Anterior cingulate cortex (tissue), 58 donors: Measurements from ENCODE around the gene FANK1.
"Not testable (repeated sequence)": the region's sequence is repeated elsewhere in the genome, so short reads cannot be mapped to it uniquely, and the experiment has no call there.

Experiments
- DNase-seq, 58 donors: peaks; one replicate each; lab custom pipeline; 2025; lab: John Stamatoyannopoulos, UW

Gene FANK1

DNA sequence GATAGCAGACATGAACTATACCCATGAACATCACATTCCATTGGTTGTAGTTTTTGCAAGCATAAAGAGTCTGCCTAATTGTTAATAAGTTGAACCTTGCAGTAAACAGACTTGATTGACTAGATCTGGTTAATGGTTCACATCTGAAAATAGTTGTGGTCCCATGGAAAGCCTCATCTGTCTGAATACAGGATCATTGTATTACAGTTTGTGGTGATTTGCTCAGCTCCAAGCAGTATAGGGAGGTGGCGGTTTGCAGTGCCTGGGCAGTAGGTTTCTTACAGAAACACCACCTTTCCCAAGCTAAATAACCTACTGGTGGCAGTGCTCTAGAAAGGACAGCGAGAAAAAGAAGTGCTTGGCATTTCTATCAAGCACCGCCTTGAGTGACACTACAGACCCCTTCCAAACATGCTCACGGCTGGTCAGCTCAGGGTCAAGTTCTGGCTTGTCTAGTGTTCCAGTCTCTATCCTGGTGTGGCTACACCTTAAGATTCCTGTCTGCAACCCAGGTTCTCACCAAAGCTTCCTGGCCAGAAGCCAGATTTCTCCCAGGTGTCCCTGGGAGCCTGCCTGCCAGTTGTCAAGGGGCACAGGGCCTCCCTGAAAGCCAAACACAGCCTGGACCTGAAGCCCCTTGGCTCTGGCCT lies 119.9 kb downstream of the FANK1 start:
- DNase-seq = no peak

DNA sequence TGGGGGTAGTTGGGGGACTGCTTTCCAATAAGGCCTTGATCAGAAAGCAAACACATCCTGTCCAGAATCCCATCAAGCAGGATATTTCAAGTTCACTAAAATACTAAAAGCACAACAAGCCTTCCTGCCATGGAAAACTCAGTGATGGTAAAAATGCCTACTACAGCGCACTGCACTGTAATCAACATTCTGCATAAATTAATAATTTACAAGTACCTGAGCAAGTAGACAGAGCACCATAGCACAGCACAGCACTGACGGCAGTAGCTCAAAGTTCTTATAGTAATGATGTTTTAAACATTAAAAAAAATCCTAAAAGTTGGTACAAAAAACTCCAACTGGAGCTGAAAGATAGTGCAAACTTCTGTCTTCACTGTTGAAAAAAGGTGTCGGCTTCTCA lies 120.5 kb downstream of the FANK1 start:
- no peak for DNase-seq

DNA sequence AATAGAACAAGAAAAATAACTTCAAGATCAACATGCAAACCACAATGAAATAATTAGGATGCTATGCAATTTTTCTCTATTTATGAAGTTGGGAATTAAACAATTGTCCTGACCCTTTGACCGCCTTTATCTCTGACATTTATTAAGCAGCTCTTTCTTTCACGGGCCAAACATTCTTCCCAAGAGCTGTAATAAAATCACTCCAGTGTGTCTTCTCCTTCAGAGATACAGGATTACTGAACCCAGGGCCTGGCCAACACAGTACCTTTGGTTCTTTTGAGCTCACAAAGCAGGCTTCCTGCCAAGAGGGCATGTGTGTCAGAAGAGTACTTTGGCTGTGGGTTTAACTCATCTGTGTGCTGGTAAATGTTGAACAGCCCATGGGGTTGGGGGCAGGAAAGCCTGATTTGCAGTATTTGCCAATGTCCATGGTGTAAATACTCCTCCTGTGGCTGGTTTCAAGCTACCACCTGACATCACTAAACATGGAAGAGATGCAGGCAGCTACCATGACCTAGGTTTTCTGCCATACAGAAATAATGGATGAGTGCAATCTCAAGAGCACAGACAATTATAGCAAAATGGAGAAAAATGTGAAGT lies 121.7 kb downstream of the FANK1 start:
- no peak for DNase-seq

DNA sequence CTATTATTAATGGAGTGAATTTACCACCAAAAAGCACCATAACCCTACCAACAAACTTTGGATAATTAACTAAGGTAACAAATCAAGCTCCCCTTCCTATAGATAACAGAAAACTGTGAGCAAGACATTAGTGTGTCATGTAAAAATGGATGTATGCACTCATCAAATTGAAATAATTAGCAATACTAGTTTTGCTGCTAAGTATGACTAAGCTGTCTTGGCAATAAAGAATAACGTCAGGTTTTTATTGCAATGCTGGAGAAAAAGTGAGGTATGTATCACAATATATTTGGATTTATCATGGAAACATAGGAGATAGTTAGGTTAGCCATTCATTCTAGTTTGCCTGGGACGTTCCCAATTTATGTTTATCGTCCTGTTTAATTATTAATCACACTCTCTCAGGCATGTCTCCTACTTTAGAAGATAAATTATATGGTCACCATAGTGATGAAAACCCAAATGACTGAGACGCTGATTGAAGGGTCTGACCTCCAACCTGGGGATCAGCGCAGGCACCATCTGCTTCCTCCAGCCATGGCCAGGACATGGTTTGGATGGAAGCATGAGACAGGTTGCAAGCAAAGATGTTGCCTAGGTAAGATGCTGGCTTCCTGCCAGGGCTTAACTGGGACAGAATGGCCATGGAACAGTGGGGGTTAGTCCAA lies 125.6 kb downstream of the FANK1 start:
- DNase-seq = no peak

DNA sequence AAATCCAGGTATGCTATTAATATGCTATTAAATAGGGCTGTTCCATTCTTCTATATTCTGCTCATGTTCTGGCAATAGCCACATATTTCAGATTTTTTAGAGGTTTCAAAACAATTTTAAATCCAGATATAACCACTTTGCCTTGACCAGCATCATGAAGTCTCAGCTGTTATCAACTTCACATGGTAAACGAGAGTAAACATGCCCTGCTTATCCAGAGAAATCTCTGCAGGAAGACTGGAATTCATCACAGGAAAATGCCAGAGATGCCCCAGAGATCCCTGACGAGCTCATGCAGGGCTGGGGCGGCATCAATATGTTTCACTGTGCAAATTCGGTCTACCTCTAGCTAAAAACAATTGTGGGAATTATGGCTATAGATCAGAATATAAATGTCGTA lies 126.5 kb downstream of the FANK1 start:
- DNase-seq = no peak

DNA sequence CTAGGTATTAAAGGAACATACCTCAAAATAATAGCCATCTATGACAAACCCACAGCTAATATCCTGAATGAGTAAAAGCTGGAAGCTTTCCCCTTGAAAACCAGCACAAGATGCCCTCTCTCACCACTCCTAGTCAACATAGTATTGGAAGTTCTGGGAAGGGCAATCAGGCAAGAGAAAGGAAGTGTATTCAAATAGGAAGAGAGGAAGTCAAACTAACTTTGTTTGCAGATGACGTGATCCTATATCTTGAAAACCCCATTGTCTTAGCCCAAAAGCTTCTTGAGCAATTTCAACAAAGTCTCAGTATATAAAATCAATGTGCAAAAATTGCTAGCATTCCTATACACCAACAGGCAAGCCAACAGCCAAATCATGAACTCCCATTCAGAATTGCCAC lies 131.3 kb downstream of the FANK1 start:
- DNase-seq = no peak

DNA sequence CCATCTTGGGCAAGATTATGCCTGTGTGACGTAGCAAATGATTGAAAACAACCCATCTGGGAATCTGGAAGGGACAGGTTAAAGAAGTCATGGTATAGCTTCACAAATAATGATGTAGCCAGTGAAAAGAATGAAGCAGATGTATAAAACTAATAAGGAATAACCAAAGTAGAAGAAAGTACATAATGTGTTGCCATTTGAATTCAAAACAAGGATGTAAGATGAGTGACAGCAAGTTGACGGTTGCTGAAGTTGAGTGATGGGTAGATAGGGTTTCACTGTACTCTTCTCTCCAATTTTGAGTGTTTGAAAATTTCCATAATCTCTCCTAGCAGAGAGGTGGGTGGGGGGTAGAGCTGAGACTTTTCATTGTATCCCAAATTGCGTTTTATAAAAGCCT lies 133.6 kb downstream of the FANK1 start:
- DNase-seq = no peak

DNA sequence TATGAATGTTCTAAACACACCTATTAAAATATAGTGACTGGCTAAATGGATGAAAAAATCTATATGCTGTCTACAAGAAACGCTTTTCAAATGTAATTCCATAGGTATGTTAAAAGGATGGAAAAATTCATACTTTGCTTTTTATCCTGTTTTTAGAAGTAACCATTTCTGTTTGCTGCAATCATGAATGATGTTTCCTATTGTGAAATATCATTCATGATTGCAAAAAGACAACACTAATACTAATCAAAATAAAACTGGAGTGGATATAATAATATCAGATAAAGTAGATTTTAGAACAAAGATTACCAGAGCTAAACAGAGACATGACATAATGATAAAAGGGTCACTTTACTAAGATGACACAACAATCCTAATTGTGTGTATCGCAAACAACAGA lies 138.2 kb downstream of the FANK1 start:
- DNase-seq = no peak

DNA sequence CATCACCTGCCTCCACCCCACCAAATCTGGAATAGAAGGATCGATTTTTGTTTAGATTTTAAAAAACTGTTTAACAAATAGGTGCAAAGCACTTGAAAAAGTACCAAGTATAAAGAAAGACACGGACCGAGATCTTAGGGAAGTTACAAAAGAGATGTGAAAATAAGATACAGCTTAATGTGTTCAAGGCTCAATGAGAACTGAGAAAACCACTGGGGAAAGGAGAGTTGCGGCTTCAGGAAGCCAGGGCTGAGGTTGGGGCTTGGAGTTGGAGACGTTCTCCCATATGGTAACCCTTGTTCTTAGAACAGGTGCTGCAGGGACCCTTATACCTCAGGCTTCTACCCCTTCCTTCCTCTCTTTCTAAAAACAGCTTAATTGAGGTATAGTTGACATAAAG lies 140.2 kb downstream of the FANK1 start:
- no peak for DNase-seq

DNA sequence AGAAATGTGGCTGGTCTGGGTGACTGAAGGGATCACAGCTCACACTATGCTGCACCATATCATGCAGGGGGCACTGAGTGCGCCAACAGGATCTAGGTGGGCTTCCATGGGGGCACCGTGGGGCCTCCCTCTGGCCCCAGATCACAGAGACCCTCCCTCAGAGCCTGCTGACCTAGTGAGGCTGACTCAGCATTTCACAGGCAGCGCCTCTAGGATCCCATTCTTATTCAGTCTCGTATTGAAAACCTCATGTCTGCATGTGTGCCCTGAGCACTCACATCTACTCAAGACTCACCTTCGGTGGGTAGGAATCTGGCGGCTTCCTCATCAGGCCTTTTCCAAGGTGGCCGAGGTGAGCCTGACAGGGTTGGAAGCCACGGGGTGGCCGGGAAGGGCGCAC lies 141.6 kb downstream of the FANK1 start:
- DNase-seq = no peak

DNA sequence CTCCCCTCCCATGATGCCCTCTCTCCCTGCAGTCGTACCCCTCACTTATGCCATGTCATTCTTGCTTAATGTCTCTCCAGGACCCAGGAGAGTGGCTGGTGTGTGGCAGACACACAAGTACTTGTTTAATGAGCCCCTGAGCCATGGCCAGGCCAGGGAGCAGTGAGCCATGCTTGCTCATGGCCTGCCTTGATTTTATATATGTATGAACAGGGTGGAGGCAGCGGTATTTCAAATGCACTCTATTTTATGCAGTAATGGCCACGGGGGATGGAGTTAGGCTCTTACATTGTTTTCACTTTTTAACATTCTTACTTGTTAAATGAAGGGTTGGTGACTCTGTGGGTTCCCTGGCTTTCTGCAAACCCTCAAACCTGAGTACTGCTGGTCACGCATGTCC lies 144.8 kb downstream of the FANK1 start:
- no peak for DNase-seq

DNA sequence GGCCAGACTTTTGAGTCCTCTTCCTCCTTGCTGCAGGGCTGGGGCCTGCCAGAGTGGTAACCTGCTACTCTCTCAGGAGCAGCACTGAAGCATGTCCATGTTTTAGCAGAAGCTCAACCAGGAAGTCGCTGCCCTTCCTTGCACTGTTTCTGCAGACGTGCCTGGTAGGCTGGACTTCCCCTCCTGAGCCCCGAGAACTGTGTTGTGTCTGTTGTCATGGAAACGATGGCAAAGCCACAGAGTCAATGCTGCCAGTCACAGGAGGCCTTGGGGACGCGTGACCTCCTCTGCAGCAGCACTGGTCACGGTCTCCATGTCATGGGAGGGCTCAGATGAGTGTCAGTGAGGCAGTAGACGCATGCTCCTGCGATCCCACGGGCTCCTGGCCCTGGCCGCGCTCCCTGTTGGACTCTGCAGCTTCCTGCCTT lies 145.5 kb downstream of the FANK1 start:
- DNase-seq = peak in 45 of 58 donors; percentile 5 to 75 (median 31)

DNA sequence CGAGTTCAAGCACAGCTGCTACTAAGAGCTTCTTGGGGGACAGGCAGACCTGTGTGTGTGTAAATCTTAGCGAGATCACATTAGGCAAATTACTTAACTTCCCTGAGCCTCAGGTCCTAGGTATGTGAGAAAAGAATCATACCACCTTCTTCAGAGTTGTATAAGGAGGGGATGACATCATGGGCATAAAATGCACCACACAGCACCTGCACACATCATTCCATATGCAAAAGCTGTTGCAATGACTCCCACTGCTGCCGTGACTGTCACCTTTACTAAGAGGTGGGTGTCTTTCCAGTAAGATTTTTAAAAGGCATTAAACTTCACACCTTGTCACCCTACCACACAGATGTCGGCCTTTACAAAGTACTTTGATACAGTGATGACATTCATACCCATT lies 146.0 kb downstream of the FANK1 start:
- no peak for DNase-seq

DNA sequence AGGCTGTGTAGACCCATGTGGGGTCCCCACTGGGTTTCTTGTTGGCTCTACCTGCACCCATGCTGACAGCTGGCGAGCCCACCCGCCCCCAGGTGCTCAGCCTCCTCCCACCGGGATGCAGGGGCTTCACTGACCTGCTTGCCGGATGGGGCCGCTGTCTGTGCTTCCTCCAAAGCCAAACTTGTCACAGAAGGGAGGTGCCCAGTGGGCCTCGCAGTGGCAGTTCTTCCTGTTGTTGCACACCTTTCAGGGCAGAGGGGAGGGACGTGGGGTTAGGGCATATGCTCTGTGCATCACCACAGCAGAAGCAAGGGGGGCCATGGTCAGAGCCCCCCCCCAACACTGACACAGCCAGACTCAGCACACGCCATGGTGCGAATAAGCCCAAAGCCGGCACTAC lies 146.5 kb downstream of the FANK1 start:
- no peak for DNase-seq

DNA sequence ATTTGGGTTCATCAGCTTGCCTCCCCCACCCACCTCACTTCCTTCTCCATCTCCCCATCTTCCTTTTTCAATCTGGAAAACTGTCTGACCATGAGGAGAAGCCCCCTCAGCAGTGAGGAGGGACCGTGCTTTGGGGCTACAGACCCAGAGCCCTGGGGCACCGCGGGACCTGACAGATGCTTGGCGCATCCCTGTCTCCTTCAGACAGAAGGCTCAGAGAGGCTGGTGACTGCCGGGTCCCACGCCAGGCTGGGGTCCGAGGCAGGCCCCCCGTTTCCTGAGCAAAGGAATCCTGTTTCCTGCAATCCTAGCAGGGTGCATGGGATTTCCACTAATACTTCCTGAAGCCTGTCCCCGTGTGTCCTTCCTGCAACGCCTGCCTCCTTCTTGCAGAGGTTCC lies 147.0 kb downstream of the FANK1 start:
- DNase-seq = no peak

DNA sequence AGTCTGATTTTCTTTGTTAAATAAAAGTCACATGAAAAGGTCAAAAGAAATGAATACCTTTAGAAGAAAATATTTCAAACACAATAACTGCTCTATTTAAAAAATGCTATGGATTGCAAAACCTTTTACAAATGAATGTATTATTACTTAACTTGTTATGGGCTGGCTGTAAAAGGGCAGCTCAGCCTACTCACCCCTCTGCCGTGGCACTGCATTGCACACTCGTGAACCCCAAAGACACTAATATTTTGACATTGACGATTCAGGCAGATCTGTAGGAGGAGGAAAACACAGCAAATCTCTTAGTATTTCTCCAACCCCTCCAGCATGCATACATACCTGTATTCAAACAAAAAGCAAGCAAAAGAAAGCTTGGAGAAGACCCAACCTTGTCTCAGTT lies 149.5 kb downstream of the FANK1 start:
- no peak for DNase-seq

DNA sequence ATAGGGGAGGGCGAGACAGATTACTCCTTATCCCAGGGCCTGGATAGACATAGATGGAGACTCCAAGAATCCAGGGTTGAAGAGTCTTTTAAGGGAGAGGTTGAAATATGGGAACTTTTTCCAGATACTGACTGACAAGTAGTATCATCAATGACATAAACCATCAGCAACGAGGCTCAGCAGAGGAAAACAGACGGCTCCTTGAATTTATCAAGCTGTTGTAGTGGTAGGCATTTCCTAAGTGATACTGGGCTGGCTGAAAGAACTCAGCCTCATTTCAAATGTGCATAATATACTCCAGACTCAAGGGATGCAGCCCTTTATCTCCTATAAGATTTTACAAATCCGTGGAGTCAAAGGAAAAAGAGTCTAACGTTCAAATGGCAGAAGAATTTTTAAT lies 150.5 kb downstream of the FANK1 start:
- no peak for DNase-seq

DNA sequence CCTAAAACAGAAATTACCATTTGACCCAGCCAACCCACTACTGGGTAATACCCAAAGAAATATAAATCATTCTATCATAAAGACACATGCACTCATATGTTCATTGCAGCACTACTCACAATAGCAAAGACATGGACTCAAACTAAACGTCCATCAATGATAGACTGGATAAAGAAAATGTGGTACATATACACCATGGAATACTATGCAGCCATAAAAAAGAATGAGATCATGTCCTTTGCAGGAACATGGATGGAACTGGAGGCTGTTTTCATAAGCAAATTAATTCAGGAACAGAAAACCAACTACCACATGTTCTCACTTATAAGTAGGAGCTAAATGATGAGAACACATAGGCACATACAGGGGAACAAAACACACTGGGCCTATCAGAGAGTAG lies 151.4 kb downstream of the FANK1 start:
- DNase-seq = not testable (repeated sequence)

DNA sequence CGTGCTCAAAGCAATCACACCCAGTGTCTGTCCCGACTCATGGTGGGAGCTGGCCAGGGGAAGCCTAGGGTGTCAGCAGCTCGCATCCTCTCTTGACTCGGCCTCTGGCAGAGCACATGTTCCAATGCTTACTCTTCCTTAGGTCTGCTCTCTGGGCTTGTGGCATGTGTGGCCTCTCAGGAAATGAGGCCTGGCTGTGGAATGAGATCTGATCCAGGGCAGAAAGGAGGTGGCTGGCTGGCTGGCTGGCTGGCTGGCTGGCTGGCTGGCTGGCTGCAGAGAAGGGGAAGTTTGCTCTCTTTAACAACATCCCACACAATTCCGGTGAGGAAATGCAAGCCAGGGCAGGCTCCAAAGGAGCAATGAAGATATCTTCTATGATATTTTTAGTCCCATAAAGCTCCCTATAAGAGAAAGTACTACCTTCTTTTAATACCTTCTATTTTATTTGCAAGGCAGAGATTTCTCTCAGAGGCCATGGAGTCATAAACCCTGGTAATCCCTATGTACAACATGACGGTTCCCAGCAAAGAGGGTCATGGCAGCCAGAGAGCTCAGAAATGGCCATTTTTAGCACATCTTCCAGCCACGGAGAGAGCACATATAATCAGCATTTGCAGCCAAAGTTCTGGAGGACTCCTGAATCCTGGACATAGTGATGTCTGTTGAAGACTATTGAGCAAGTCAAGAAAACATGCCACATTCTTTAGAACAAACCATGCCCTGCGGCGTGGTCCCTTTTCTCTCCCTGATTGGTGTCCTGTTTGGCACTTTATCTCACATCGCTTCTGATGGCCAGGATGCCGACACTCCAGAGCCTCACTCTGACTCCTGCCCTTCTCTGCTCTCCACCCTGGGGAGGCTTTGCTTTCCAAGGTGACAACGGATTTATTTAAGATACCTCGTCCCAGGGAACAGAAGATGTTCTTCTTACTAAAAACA lies 153.7 kb downstream of the FANK1 start:
- peak in 3 of 58 donors; percentile 5 to 22 (median 7) for DNase-seq

DNA sequence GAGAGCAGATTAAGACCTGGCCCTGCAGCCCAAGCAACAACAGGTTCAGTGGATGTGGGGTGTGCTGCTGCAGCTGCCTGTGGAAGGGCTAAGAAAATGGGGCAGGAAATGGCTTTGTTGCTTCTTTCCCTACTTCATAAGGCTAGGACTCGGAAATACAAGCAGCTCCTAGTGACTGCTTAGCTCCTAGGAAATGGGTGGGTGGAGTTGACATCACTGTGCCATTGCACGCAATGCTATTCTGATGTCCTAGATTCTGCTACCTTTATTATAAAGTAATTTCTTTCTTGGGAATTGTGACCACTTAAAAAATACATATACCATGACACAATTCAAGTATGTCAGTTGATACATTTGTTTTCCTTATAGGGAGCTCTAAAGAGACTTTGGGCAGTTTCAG lies 155.8 kb downstream of the FANK1 start:
- DNase-seq = no peak

DNA sequence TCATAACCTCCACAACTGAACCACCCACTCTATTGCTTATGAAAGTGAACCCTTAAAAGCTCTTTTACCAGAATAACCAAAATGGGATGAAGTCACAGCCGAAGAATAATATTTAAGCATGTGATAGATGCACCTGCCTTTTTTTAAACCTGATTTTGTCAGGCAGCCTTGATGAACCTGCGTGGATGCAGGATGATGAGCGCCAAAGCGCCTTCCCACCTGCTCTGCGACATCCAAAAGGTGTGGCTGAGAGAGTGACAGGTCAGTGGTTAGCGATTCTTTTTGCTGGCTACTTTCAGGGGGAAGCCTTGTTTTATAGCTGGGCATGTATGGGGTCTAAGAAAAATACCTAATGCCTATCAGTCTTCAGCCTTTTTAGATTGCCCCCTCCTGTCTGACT lies 157.8 kb downstream of the FANK1 start:
- peak in 1 of 58 donors; percentile 28 for DNase-seq
